IPS-20b (cell line): ENCODE measurements around the gene EXD3.

ENCODE experiments used
- H3K27ac ChIP-seq: one replicate; pipeline ENCODE4 v1.5.1; 2013; ENCODE audit warnings: low read length
- H3K27me3 ChIP-seq: 2 replicates; pipeline ENCODE4 v1.6.1; 2013; ENCODE audit warnings: mild to moderate bottlenecking, low read length, inconsistent platforms; ENCODE audit not compliant: insufficient read depth
- H3K36me3 ChIP-seq: 2 replicates; pipeline ENCODE4 v1.6.1; 2013; ENCODE audit warnings: low read depth, mild to moderate bottlenecking, inconsistent platforms, low read length, moderate library complexity; ENCODE audit not compliant: insufficient read depth
- H3K4me1 ChIP-seq: 2 replicates; pipeline ENCODE4 v1.6.1; 2013; ENCODE audit warnings: mild to moderate bottlenecking, control low read depth, inconsistent platforms, low read length, moderate library complexity; ENCODE audit not compliant: insufficient read depth
- H3K4me3 ChIP-seq: 2 replicates; pipeline ENCODE4 v1.5.1; 2013; ENCODE audit warnings: mild to moderate bottlenecking, low read length, inconsistent platforms
- H3K9ac ChIP-seq: 2 replicates; pipeline ENCODE4 v1.6.1; 2013; ENCODE audit warnings: low read depth, mild to moderate bottlenecking, inconsistent platforms, low read length, moderate library complexity
- H3K9me3 ChIP-seq: 2 replicates; pipeline ENCODE4 v1.6.1; 2013; ENCODE audit warnings: mild to moderate bottlenecking, low read depth, low read length, inconsistent platforms; ENCODE audit not compliant: insufficient read depth

Gene EXD3

DNA sequence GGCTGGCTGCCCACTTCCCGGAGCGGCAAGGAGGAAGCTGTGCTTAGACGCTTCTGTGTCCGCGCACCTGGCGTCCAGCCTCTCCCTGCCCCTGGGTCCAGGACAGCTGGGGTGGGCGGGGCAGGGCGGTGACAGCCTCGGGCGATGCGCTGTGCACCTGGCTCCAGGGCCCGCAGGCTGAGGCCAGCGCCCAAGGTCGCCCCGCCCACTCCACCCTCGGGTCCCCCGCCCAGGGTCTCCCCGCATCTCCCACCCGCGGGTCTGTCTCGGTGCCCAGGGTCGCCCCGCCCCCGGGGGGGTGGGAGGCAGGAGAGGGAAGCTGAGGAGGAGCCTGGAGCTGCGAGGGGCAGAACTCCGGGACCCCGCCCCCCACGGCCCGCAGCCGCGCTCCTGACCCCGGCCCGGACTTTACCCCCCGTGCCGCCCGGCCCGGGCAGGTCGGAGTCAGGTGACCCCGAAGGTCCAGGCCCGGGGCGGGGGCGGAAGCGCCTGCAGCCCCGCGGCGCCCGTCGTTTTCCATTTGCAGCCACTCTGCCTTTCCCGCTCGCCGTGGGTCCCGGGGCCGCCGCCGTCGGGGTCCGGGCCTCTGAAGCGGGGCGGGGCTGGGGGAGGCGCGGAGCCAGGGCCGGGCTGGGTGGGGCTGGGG lies 18.4 kb upstream of the EXD3 start, which contains the start of gene ENTPD8:
Gene ENTPD8, minus strand, starts transcription at position 69 of the 646 bp plus-strand sequence. CDS start 3,072 bp downstream, outside the sequence.
- Histone ChIP-seq H3K27ac (no peak within 1 kb of the TSS), H3K9me3 (no peaks in the 10 kb centered on the region), H3K9ac (no peak within 1 kb of the TSS), H3K4me3 (peak within 1 kb of the TSS; percentile 57), H3K4me1 (no peaks in the 10 kb centered on the region), H3K27me3 (peaks cover 9% of the 10 kb centered on the region; the same call in 1 of the 2 replicates), H3K36me3 (no peaks in the 10 kb centered on the region)

DNA sequence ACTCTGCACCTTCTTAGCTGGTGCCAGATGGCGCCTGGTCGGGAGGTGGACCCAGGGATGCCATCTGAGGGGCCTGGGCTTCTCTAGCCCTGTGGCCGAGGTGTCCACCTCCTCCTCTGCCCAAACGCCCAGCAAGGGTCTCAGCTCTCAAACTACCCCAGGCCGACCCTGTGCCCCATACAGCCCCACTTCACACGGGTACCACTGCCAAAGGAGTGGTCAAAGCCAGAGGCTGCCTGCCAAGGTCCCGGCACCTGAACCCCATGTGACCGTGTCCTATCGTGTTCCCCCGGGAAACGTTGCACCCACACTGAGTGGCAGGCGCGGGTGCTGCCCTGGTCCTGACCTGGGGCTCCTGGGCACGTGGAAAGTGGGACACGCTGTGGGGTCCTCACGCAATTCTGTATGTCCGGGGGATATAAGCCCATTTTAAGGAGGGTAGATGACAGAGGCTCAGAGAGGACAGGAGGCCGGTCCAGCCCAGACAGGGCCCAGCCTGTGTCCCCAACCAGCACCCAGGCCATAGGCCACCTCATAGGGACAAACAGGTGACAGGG lies 16.3 kb upstream of the EXD3 start:
- Histone ChIP-seq H3K9me3 (no peaks in the 10 kb centered on the region), H3K27me3 (peaks cover 9% of the 10 kb centered on the region; the same call in 1 of the 2 replicates), H3K27ac (no peak overlapping the region), H3K4me3 (no peak overlapping the region), H3K36me3 (no peaks in the 10 kb centered on the region), H3K4me1 (no peaks in the 10 kb centered on the region), H3K9ac (no peak overlapping the region)

DNA sequence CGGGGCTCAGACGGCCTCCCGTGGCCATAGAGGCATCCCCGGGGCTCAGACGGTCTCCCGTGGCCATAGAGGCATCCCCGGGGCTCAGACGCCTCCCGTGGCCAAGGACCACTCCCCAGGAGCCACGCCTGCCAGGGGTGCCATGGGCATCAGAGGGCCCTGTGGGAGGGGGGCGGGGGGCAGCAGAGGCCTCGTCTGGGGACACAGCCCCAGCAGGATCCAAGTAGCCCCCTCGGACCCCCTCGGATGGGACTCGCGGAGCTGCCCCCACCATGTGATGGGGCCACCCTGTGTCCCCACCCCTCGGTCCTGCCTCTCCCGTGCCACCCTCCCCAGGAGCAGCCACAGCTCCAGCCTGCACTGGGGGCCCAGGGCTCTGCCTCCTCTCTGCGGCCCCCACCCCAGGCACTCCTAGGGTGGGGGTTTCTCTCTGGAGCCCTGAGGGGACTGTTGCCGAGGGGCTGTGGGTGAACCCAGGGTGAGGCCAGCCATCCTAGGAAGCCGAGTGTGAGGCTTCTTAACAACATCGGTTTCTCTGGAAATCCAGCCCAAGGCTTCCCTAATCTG lies 15.7 kb upstream of the EXD3 start:
- H3K9me3 ChIP-seq: no peaks in the 10 kb centered on the region
- no peak overlapping the region for H3K27ac ChIP-seq
- no peaks in the 10 kb centered on the region for H3K4me1 ChIP-seq
- H3K4me3 ChIP-seq: no peak overlapping the region
- H3K27me3 ChIP-seq: peaks cover 9% of the 10 kb centered on the region; the same call in 1 of the 2 replicates
- H3K9ac ChIP-seq: no peak overlapping the region
- no peaks in the 10 kb centered on the region for H3K36me3 ChIP-seq

DNA sequence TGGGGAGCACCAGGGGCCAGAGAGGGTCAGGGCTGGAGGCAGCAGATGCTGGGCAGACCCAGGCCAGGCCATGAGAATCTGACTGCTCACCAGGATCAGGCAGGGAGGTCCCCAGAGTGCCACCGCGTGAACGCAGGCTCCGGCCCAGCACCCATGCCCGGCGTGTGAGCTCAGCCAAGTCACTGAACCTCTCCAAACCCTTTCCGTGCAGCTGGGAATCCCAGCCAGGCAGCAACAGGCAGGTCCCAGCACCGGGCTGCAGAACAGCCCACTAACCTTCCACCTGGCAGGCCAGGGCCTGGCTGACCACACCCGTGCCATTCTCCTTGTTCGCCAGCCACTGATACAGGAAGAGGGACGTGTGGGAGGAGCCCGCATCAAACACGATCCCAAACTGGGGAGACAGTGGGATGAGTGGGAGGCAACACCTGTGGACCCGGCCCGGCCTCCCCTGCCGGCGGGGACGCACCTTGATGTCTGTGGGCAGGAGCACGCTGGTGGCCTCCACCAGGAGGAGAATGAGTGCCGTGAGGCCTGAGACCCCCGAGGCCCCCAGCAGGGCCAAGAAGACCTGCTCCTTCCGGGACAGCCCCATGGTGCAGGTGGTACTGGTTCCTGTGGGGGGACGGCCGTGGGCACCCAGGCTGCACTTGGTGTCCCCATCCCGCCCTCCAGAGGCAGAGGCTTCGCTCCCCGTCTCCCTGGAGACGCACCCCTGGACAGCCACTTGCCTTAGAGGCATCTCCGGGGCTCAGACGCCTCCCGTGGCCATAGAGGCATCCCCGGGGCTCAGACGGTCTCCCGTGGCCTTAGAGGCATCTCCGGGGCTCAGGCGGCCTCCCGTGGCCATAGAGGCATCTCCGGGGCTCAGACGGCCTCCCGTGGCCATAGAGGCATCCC lies 15.0 kb upstream of the EXD3 start:
- H3K4me1 ChIP-seq: no peaks in the 10 kb centered on the region
- no peak overlapping the region for H3K27ac ChIP-seq
- no peaks in the 10 kb centered on the region for H3K36me3 ChIP-seq
- H3K9ac ChIP-seq: no peak overlapping the region
- H3K4me3 ChIP-seq: no peak overlapping the region
- no peaks in the 10 kb centered on the region for H3K9me3 ChIP-seq
- peaks cover 9% of the 10 kb centered on the region; the same call in 1 of the 2 replicates for H3K27me3 ChIP-seq

DNA sequence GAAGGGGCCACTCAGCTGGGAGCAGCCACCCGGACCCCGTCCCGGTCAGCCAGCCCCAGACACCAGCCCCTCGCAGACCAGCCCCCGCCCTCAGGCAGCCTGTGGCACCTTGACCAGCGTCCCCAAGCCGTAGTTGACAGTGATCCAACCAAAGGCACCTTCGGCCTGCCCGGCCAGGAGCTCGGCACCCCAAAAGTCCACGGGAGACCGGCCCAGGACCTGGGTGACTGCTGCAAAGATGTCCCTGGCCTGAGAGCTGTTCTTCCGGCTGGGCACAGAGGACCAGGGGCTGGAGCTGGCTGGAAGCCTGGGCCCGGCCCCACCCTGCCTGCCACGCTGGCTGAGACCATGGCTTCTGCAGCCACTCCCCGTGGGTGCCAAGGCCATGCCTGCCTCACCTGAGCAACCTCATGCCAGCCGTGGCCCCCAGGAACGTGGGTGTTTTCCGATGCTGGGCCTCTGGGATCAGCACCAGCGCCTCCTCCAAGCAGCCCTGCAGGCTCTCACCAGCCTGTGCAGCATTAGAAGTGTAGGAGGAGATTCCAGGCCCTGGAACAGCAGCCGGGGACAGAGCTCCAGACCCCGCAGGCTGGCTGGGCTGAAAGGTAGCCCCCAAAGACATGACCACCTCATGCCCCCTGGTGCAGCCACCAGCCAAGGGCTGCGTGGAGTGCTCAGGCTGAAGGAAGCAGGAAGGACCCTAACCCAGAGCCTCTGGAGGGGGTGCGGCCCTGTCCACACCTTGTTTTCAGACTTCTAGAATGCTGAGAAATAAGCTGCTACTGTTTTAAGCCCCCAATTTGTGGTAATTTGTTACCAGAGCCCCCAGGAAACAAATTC lies 14.0 kb upstream of the EXD3 start:
- Histone ChIP-seq H3K9ac (no peak overlapping the region), H3K4me1 (no peaks in the 10 kb centered on the region), H3K9me3 (no peaks in the 10 kb centered on the region), H3K27ac (no peak overlapping the region), H3K4me3 (no peak overlapping the region), H3K36me3 (no peaks in the 10 kb centered on the region), H3K27me3 (peaks cover 2% of the 10 kb centered on the region; the same call in 1 of the 2 replicates)

DNA sequence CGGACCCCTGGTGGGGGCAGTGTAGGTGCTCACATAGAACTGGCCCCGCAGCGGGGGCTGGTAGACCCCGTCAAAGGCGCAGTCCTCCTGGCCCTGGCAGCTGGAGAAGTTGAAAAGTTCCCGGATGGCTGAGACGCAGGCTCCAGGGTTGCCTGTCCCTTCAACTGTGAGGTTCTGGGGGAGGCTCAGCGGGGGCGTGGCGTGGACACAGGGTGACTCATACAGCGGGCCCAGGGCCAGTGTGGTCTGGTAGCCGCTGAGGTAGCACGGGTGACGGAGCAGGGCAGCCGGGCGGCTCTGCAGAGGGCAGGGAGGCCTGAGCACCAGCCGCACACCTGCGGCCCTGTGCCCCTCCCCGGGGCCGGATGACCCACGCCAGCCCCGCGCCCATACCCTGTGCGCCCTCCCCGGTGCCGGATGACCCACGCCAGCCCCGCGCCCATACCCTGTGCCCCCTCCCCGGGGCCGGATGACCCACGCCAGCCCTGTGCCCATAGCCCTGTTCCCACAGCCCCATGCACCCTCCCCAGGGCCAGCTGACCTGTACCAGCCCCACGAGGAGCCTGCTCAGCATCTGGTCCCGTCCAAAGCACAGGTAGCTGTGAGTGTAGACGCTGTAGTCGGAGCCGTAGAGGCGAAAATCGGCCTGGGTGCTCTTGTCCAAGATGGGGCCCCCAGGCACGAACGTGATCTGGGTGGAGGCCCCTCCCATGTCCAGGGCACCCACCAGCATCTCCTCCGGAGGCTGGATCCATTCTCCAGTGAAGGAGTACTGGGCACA lies 13.2 kb upstream of the EXD3 start:
- Histone ChIP-seq H3K4me3 (no peak overlapping the region), H3K9me3 (no peaks in the 10 kb centered on the region), H3K27ac (no peak overlapping the region), H3K36me3 (no peaks in the 10 kb centered on the region), H3K4me1 (no peaks in the 10 kb centered on the region), H3K27me3 (no peaks in the 10 kb centered on the region), H3K9ac (no peak overlapping the region)

DNA sequence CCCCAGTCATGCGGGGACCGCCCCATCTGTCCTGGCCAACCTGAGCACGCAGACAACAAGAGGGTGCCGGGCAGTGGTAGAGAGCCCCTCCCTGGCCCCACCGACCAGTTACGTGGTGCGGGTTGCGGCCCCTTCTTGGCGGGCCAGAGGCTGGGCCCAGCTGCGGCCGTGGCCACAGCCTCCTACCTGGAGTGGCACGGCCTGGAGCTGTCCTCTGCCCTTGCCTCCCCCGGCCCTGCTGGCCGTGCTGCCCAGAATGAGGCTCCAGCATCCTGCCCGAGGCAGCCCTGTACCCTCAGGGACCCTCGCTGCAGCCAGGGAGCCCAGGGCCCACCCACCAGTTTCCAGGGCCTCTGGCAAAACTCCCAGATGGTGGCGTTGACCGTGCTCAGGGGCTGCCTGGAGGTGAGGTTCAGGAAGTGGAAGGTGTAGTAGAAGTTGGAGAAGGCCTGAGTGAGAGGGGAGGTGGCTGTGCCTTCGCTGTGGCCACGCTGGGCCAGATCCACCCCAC lies 12.5 kb upstream of the EXD3 start:
- Histone ChIP-seq H3K9ac (no peak overlapping the region), H3K27ac (no peak overlapping the region), H3K36me3 (no peaks in the 10 kb centered on the region), H3K4me3 (no peak overlapping the region), H3K9me3 (no peaks in the 10 kb centered on the region), H3K27me3 (no peaks in the 10 kb centered on the region), H3K4me1 (no peaks in the 10 kb centered on the region)

DNA sequence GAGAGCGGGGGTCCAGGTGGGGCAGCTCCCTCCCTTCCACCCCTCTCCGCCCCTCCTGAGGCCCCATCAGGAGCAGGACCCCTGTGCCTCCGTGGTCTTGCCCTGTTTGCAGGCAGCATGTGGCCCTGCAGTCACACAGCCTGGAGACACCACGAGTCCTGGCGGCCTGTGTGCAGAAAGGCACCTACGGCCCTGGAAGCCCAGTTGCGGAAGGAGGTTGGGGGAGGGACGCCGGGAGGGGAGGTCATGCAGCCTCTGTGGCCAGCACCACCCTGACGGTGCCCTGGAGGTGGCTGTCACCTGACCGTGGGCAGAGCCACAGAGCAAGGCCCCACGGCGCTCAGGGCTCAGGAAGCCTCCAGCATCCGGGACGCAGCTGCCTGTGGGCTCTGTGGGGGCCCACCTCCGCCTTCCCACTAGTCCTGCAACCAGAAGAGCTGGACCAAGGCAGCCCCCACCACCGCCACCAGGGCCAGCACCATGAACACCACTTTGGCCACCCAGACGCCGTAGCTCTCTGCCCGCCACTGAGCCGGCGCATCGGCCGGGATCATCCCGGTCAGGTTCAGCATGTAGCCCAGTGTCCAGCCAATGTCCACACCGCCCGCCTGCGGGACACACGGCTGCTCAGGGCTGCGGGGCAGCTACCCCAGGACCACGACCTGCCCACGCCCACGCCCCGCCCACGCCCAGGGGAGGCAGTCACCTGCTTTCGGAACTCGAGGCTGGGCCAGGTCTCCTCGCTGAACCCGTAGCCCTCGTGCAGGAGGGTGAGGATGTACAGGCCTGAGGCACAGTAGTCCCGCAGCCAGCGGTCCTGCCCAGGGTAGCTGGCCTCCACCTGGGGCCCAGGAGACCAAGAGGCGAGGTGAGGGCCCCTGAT lies 11.8 kb upstream of the EXD3 start:
- H3K9ac ChIP-seq: no peak overlapping the region
- H3K4me1 ChIP-seq: no peaks in the 10 kb centered on the region

DNA sequence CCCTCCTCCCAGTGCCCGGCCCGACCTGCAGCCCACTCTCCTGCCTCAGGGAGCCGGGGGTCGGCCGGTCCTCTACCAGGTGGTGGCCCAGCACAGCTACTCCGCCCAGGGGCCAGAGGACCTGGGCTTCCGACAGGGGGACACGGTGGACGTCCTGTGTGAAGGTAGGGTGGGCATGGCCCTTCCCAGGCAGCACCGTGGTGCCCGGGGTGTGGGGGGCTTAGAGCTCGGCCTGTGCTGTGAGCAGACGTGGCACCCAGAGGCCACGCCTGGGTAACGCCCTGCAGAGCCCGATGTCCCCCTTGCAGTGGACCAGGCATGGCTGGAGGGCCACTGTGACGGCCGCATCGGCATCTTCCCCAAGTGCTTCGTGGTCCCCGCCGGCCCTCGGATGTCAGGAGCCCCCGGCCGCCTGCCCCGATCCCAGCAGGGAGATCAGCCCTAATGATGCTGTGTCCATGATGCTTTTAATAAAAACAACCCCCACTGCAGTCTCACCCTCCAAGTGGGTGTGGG lies 11.0 kb upstream of the EXD3 start:
- H3K27me3 ChIP-seq: no peaks in the 10 kb centered on the region
- no peaks in the 10 kb centered on the region for H3K36me3 ChIP-seq
- no peaks in the 10 kb centered on the region for H3K9me3 ChIP-seq
- H3K27ac ChIP-seq: no peak overlapping the region
- no peak overlapping the region for H3K4me3 ChIP-seq
- H3K9ac ChIP-seq: no peak overlapping the region
- no peaks in the 10 kb centered on the region for H3K4me1 ChIP-seq

More for the DNA sequence above, 11.8 kb upstream of the EXD3 start:
- Histone ChIP-seq H3K4me3 (no peak overlapping the region), H3K27ac (no peak overlapping the region), H3K27me3 (no peaks in the 10 kb centered on the region), H3K36me3 (no peaks in the 10 kb centered on the region), H3K9me3 (no peaks in the 10 kb centered on the region)
